NCI-H1417 treated with DMSO at 0.1 percent for 48 hours (cell line): ENCODE measurements around the gene ESRRA.
A peak's percentile ranks its signal among the peaks of the same experiment; 100 is the strongest.

Source experiments
- DNase-seq: peaks from one replicate; lab custom pipeline; 2025; lab: John Stamatoyannopoulos, UW

Gene ESRRA

DNA sequence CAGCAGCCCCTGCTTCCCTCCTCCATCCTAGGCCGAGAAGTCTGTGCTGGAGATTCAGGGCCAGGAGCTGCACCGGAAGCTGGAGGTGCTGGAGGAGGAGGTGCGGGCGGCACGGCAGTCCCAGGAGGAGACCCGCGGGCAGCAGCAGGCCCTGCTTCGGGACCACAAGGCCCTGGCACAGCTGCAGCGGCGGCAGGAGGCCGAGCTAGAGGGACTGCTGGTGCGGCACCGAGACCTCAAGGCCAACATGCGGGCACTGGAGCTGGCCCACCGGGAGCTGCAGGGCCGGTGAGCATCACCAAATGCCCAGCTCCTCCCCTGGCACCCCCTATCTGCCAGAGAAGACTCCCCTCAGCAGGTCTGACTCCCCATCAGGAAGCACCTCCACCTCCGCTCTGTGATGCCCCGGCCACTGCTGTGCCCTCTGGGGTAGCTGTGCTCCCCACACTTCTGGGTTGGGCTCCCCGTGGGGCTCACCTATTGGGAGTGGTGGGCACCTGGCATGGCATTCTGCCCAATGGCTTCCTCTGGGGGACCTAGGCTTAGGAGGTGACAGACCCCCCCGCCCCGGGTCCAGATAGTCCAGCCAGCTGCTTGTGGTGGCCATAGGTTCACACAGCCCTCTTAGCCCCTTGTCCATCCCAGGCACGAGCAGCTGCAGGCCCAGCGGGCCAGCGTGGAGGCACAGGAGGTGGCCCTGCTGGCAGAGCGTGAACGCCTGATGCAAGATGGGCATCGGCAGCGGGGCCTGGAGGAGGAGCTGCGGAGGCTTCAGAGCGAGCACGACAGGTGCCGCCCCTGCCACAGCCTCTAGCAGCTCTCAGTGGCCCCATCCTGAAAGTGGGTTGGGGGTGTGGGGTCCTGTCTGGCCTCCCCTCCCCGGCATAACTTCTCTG is 47.0 kb downstream of the ESRRA start:
- no peak for DNase-seq

DNA sequence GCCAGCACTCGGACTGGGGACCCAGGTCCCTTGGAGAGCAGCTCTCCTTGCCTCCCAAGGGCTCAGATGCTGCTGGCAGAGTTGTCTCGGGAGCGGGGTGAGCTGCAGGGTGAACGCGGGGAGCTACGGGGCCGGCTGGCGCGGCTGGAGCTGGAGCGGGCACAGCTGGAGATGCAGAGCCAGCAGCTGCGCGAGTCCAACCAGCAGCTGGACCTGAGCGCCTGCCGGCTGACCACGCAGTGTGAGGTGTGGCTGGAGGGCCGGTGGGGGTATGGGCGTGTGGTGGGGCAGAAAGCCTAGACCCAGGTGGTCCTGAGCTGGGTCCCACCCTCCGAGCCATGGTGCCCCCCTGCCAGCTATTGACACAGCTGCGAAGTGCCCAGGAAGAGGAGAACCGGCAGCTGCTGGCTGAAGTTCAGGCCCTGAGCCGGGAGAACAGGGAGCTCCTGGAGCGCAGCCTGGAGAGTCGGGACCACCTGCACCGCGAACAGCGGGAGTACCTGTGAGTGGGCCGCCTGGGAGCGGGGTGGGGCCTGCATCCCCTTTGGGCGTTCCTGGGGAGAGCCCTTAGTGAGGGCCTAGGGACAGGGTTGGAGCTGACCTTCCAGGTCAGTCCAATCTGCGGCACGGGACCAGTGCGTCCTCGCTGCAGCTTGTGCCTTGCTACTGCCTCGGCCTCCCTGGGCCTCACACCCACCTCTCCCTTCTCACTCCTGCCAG is 47.8 kb downstream of the ESRRA start:
- DNase-seq = peak; percentile 54

DNA sequence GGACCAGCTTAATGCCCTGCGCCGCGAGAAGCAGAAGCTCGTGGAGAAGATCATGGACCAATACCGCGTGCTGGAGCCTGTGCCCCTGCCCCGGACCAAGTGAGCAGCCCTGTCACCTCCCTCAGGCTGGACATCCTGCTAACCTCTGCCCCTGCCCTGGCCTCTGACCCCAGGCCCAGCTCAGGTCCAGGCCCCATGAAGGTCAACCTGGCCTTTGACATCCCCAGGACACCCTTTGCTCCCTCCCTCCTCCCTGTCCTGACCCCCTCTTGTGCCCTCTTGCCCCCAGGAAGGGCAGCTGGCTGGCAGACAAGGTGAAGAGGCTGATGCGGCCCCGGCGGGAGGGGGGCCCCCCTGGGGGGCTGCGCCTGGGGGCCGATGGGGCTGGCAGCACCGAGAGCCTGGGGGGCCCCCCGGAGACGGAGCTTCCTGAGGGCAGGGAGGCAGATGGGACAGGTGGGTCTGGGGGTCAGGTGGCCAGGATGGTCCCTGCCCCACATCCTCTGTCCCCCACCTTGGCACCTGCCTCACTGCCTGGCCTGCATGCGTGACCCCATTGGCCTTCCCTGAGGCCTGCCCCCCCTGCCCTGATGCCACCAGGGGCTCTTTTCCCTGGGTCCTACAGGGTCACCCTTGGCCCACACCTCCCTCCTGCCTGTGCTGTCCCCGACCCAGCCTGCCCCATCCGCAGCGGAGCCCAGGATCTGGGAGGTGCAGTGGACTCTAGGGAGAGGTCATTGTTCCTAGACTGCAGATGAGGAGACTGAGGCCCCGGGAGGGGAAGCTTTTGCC is 48.6 kb downstream of the ESRRA start:
- DNase-seq = no peak

- DNase-seq = no peak
These were observed 50.0 kb downstream of the ESRRA start for GRCh38 chr11:64355078-64355940.

DNA sequence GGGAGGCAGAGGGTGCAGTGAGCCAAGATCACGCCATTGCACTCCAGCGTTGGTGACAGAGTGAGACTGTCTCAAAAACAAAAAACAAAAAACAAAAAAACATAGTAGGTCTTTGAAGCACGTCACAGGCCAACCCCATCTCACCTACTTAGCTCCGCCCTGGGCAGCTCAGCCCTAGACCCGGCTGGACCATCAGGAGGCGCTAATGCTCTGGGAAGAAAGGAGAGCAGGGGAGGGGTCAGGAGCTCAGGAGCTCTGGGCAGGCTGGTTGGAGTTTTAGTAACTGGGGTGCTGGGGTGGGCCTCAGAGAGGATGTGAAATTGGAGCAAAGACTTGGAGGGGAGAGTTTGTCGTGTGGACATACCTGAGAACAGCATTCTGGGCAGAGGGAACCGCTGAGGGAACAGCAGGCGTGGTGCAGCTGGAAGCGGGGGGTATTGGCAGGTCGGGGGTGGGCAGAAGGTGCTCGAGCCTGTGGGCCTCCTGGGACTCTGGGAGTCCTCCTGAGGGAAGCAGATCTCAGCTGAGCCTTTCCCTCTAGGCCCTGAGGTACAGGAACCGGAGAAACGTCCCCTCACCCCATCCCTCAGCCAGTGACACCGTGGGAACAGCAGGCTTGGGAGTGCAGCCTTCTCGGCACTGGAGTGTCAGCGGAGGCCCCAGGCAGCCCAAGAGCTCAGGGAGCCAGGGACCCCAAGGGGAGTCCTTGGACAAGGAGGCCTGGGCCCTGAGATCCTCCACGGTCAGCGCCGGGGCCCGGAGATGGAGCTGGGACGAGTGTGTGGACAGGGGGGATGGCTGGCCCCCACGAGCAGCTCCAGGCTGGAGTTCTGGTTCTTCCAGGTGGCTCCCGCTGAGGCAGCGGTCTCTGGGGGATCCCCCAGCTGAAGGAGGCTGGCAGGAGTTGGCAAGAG is 51.4 kb downstream of the ESRRA start:
- no peak for DNase-seq

DNA sequence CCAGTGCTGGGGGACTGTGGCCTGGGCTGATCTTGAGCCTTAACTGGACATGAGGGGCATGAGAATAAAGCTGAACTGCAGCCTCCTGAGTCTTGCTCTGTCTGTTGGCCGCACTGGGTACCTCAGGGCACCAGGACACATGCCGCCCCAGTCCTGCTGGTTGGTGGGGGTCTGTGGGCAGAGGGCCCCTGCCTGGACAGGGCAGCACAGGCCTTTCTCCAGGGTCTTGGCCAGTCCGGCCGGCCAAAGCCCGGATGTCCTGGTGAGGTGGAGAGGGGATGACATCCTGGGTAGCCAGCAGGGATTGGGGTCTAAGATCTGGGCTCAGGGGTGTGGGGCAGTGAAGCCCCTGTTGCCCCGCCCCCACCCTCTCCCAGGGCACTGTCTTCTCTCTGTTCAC is 52.1 kb downstream of the ESRRA start:
- no peak for DNase-seq

DNA sequence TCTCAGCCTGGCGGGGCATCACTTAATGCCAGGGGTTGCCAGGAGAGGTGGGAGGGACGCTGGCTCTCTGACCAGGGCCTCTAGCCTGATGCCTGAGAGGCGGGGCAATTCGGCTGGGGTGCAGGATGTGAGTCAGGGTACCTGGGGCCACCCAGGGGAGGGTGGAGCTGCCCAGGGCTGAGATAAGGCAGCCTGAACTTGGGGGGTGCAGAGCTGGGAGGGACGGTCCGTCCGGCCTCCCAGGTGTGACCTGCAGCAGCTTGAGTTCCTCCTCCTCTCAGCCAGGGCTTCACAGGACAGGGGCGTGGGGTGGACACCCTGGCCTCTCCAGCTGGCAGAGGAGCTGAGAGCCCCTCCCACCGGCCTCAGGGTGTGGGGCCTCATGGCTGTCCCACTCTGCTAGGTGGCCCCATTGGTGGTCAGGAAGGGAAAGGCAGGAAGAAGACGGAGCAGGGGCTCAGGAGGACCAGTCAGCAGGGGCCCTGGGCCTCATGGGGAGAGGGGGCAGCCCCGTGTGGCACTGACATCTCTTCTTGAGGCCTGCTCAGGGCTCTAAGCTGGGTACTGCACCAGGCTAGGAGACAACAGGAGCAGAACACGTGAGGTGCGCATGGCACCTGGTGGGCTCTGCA is 52.7 kb downstream of the ESRRA start:
- DNase-seq = no peak

- DNase-seq = no peak
These were observed 53.2 kb downstream of the ESRRA start for GRCh38 chr11:64358536-64358906.

DNA sequence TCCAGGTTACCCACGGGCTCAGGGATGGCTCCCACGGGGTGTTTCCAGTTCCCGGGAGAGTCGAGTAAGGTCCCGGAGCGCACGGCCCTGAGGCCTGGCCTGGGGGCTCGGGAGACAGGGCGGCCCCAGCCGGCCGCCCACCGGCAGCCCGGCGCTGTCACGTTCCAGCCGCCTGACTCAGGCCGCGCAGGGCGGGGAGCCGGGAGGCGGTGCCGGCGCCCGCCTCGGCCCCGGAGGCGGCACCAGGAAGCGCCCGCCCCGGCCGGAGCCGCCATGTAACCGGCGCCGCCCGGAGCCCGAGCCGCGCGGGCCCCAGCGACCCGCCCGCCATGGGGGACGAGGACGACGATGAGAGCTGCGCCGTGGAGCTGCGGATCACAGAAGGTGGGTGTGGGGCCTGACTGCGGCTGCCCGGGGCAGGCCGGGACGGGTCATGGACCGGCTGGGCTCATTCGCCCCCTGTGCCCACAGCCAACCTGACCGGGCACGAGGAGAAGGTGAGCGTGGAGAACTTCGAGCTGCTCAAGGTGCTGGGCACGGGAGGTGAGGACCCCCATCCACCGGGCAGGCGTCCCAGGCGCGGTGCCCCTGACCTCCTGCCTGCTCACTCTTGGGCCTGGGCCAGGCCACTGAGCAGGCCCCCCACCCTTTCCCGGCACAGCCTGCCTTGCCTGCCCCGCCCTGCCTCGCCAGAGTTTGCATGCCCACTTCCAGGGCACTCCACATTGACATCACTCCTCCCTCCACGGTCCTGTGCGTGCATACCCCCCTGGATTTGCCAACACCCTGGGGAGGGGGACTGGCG is 53.8 kb downstream of the ESRRA start, which contains the start of gene RPS6KA4:
RPS6KA4 (plus strand) TSS at position 256 of the 805 bp plus-strand sequence; CDS start at position 330, 74 bp downstream.
- no peak for DNase-seq

- DNase-seq = no peak
These were observed 54.6 kb downstream of the ESRRA start for GRCh38 chr11:64359712-64360445.

- no peak for DNase-seq
These were observed 55.2 kb downstream of the ESRRA start for GRCh38 chr11:64360448-64360921.

- DNase-seq = no peak
These were observed 56.3 kb downstream of the ESRRA start for GRCh38 chr11:64361659-64362058.

- DNase-seq = no peak
These were observed 57.0 kb downstream of the ESRRA start for GRCh38 chr11:64362339-64362738.

DNA sequence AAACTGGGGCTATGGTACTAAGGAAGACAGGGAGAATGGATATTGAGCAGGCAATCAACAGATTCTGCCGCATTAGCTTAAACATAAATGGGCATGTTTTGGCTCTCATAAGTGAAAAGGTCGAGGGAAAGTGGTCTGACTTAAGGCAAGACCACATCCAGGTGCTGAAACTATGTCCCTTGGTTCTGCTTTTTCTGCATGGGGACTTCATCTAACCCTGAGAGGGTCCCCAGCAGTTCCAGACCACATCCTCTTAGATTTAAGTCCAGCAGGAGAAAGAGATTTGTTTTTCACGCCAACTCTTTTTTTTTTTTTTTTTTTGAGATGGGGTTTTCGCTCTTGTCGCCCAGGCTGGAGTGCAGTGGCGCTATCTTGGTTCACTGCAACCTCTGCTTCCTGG is 59.1 kb downstream of the ESRRA start:
- DNase-seq = no peak

DNA sequence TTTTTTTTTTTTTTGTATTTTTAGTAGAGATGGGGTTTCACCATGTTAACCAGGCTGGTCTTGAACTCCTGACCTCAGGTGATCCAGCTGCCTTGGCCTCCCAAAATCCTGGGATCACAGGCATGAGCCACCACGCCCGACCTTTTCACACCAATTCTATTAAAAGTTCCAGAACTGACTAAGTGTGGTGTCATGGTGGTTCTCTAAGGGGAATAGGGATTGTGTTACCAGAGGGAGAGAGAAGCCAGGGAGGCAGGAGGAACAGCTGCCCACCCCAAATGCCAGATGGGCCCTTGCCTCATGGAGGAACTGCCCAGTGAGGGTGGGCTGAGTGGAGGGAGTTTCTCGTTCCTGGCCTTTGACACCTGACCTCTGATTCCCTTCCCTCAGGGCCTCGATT is 59.6 kb downstream of the ESRRA start:
- DNase-seq = no peak
